DOHH2 (cell line): Measurements from ENCODE around the gene RNF4.

ENCODE experiments used
- H3F3A ChIP-seq: fragments of 200-600 bp; sonication (generic), shearing (Covaris generic); 2 replicates; pipeline ENCODE4 v1.6.0; 2016; ENCODE audit warnings: antibody characterized with exemption, mild to moderate bottlenecking; ENCODE audit not compliant: control insufficient read depth, insufficient read depth
- H3K27ac ChIP-seq: fragments of 200-600 bp; sonication (generic); 2 replicates; pipeline ENCODE4 v1.5.1; 2014; ENCODE audit warnings: low read depth, mild to moderate bottlenecking, low read length, moderate library complexity
- H3K27me3 ChIP-seq: fragments of 200-600 bp; sonication (generic); 2 replicates; pipeline ENCODE4 v1.6.1; 2014; ENCODE audit warnings: mild to moderate bottlenecking, low read length, mixed read lengths; ENCODE audit not compliant: control insufficient read depth
- H3K36me3 ChIP-seq: fragments of 200-600 bp; sonication (generic); 2 replicates; pipeline ENCODE4 v1.6.1; 2014; ENCODE audit warnings: mild to moderate bottlenecking, low read length, moderate library complexity, mixed read lengths; ENCODE audit not compliant: control insufficient read depth
- H3K4me1 ChIP-seq: fragments of 200-600 bp; sonication (generic); 2 replicates; pipeline ENCODE4 v1.6.1; 2014; ENCODE audit warnings: mild to moderate bottlenecking, low read length, mixed read lengths; ENCODE audit not compliant: control insufficient read depth
- H3K4me2 ChIP-seq: fragments of 200-600 bp; sonication (generic); 2 replicates; pipeline ENCODE4 v1.6.0; 2014; ENCODE audit warnings: mild to moderate bottlenecking, low read length, moderate library complexity
- H3K4me3 ChIP-seq: fragments of 200-600 bp; sonication (generic); 2 replicates; pipeline ENCODE4 v1.5.1; 2014; ENCODE audit warnings: mild to moderate bottlenecking, low read length, mixed read lengths
- H3K79me2 ChIP-seq: fragments of 200-600 bp; sonication (generic); 2 replicates; pipeline ENCODE4 v1.6.1; 2014; ENCODE audit warnings: mild to moderate bottlenecking, low read length, mixed read lengths; ENCODE audit not compliant: control insufficient read depth
- H3K9me2 ChIP-seq: fragments of 200-600 bp; sonication (generic); replicated peaks from 2 replicates; pipeline ENCODE4 v1.6.1; 2014; ENCODE audit warnings: mild to moderate bottlenecking, low read length, mixed read lengths; ENCODE audit not compliant: control insufficient read depth
- H3K9me3 ChIP-seq: fragments of 200-600 bp; sonication (generic); 2 replicates; pipeline ENCODE4 v1.6.1; 2014; ENCODE audit warnings: antibody characterized with exemption, low read length, mixed read lengths; ENCODE audit not compliant: control insufficient read depth, insufficient read depth
- H4K20me1 ChIP-seq: fragments of 200-600 bp; sonication (generic); 2 replicates; pipeline ENCODE4 v1.6.0; 2014; ENCODE audit warnings: low read depth, mild to moderate bottlenecking, antibody characterized with exemption, low read length, moderate library complexity; ENCODE audit not compliant: control insufficient read depth, insufficient read depth
- CTCF ChIP-seq: fragments of 200-600 bp; sonication (generic); IDR thresholded peaks from one replicate; pipeline ENCODE4 v1.5.1; 2014; ENCODE audit warnings: antibody characterized with exemption, mild to moderate bottlenecking, low read depth, low read length; ENCODE audit not compliant: poor library complexity, severe bottlenecking
- EZH2phosphoT487 ChIP-seq: fragments of 200-600 bp; sonication (generic); IDR thresholded peaks from 2 replicates; pipeline ENCODE4 v1.6.1; 2017; ENCODE audit warnings: borderline replicate concordance, mild to moderate bottlenecking, antibody characterized with exemption, low read length, moderate library complexity, mixed read lengths

The RNF4 gene

GRCh38 chr4:2507855-2508254 is 38.9 kb downstream of the RNF4 start:
- peaks cover 53% of the 10 kb centered on the region for H3K79me2 ChIP-seq
- no peaks in the 10 kb centered on the region for H3F3A ChIP-seq
- H3K4me2 ChIP-seq = no peak overlapping the region
- no peaks in the 10 kb centered on the region for H3K9me3 ChIP-seq
- TF ChIP-seq CTCF = no peak
- TF ChIP-seq EZH2phosphoT487 = no peak
- H3K27me3 ChIP-seq = no peaks in the 10 kb centered on the region
- H4K20me1 ChIP-seq = peaks cover 10% of the 10 kb centered on the region; the same call in 1 of the 2 replicates
- no peaks in the 10 kb centered on the region for H3K9me2 ChIP-seq
- H3K4me1 ChIP-seq = peaks cover 9% of the 10 kb centered on the region
- no peak overlapping the region for H3K4me3 ChIP-seq
- peaks cover 86% of the 10 kb centered on the region for H3K36me3 ChIP-seq
- H3K27ac ChIP-seq = no peak overlapping the region

GRCh38 chr4:2510351-2511259 is 41.7 kb downstream of the RNF4 start:
- H3K27ac ChIP-seq = no peak overlapping the region
- peaks cover 39% of the 10 kb centered on the region for H3K79me2 ChIP-seq

GRCh38 chr4:2511645-2512131 is 42.8 kb downstream of the RNF4 start:
- H3K9me2 ChIP-seq = no peaks in the 10 kb centered on the region
- 0 out of 2 replicates have a peak, but pooled peaks cover 5% of the 10 kb centered on the region for H4K20me1 ChIP-seq
- H3K9me3 ChIP-seq = no peaks in the 10 kb centered on the region
- TF ChIP-seq CTCF (no peak), EZH2phosphoT487 (no peak)
- peaks cover 87% of the 10 kb centered on the region for H3K36me3 ChIP-seq
- no peak overlapping the region for H3K4me2 ChIP-seq
- peaks cover 9% of the 10 kb centered on the region for H3K4me1 ChIP-seq
- no peaks in the 10 kb centered on the region for H3F3A ChIP-seq
- H3K4me3 ChIP-seq = no peak overlapping the region
- H3K27ac ChIP-seq = no peak overlapping the region
- peaks cover 29% of the 10 kb centered on the region for H3K79me2 ChIP-seq
- no peaks in the 10 kb centered on the region for H3K27me3 ChIP-seq

More at GRCh38 chr4:2510351-2511259, 41.7 kb downstream of the RNF4 start:
- peaks cover 9% of the 10 kb centered on the region for H3K4me1 ChIP-seq
- TF ChIP-seq CTCF (no peak), EZH2phosphoT487 (no peak)
- no peaks in the 10 kb centered on the region for H3K27me3 ChIP-seq
- peaks cover 91% of the 10 kb centered on the region for H3K36me3 ChIP-seq
- no peaks in the 10 kb centered on the region for H3F3A ChIP-seq
- H3K4me2 ChIP-seq = no peak overlapping the region
- H3K4me3 ChIP-seq = no peak overlapping the region
- H3K9me2 ChIP-seq = no peaks in the 10 kb centered on the region
- no peaks in the 10 kb centered on the region for H3K9me3 ChIP-seq
- H4K20me1 ChIP-seq = 0 out of 2 replicates have a peak, but pooled peaks cover 5% of the 10 kb centered on the region
